ENCODE results near the gene IFI30.

IFI30 gene

DNA sequence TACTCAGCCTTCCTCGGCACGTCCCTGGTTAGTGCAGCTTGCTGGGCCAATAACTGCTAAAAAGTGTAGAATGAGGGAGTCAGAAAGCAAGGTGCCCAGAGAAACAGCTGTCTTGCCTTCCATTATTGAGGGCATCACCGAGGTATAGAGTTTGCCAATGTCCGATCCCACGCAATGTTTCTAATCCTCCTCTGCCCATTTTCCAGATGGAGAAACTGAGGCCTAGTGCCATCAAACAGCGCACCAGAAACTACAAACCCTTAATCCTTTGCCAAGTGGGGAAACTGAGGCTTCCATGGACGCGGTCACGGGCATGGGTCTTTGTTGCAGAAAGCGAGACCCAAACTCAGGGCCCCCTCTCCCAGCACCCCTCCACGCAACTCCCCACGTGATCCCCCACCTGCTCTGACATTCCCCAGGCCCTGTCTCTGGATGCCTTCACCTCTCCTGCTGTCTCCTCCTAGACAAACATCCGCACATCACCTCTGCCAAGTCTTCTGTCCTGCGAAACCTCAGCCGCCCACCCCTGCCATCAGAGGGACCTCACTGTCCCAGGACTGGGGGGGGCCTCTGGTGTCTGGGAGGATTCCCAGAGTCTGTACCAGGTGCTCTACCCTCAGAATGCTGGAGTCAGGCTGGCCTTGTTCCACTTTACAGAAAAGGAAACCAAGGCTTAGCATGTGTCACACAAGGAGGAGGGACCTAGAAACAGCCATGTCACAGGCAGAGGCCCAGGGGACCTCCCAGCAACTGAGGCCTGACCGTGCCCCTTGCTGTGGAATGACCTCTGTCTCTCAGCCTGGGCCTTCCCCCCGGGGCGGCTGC, 53.6 kb downstream of the IFI30 start:
- DNase-seq: no peak

Measured in NCI-H1092 (cell line).